Type B pancreatic cell (in vitro differentiated cells): Measurements from ENCODE around the gene VSTM4. TPM values are rescaled to one million over a fixed set of nuclear protein-coding genes. Genes with fewer than 3 reads are reported as not detected.

Experiments used
- DNase-seq: peaks from one replicate; pipeline ENCODE4 v3.0.0; 2021; ENCODE audit warnings: mixed read lengths; ENCODE audit not compliant: unreplicated experiment; ENCODE audit errors: extremely low spot score
- H3K27ac Mint-ChIP-seq: 2 replicates; pipeline ENCODE4 v1.8.0; 2021; ENCODE audit warnings: mild to moderate bottlenecking, mixed read lengths
- H3K27me3 Mint-ChIP-seq: 2 replicates; pipeline ENCODE4 v1.8.0; 2021; ENCODE audit warnings: mixed read lengths
- H3K36me3 Mint-ChIP-seq: 2 replicates; pipeline ENCODE4 v1.8.0; 2021; ENCODE audit warnings: mixed read lengths
- H3K4me1 Mint-ChIP-seq: one replicate; pipeline ENCODE4 v1.8.0; 2021; ENCODE audit warnings: mixed read lengths; ENCODE audit not compliant: unreplicated experiment
- H3K4me3 Mint-ChIP-seq: 2 replicates; pipeline ENCODE4 v1.8.0; 2021; ENCODE audit warnings: mild to moderate bottlenecking, mixed read lengths
- H3K9me3 Mint-ChIP-seq: 2 replicates; pipeline ENCODE4 v1.8.0; 2021; ENCODE audit warnings: mixed read lengths
- CTCF ChIP-seq: fragments of 200-600 bp; sonication (generic); conservative IDR thresholded peaks from 2 replicates; pipeline ENCODE4 v1.5.0; 2021; ENCODE audit warnings: antibody characterized with exemption, mild to moderate bottlenecking
- total RNA-seq: library from RNA; stranded (reverse); gene quantifications from 2 replicates; pipeline ENCODE4 v1.2.1, GENCODE V29; 2021; ENCODE audit warnings: low replicate concordance

The VSTM4 gene
- total RNA-seq, 1 donor from 2014 or later = 2.6 TPM

GRCh38 chr10:49089557-49090188 lies 25.6 kb downstream of the VSTM4 start:
- no peak overlapping the region for H3K4me3 Mint-ChIP-seq
- H3K36me3 Mint-ChIP-seq = no peaks in the 10 kb centered on the region
- peaks cover 14% of the 10 kb centered on the region for H3K9me3 Mint-ChIP-seq
- peaks cover 7% of the 10 kb centered on the region for H3K4me1 Mint-ChIP-seq
- TF ChIP-seq CTCF = no peak
- no peak overlapping the region for H3K27ac Mint-ChIP-seq
- peaks cover 3% of the 10 kb centered on the region for H3K27me3 Mint-ChIP-seq
- peak; percentile 40 for DNase-seq

GRCh38 chr10:49089152-49089551 lies 26.2 kb downstream of the VSTM4 start:
- DNase-seq = no peak
- Mint-ChIP-seq H3K9me3 (peaks cover 14% of the 10 kb centered on the region), H3K27ac (no peak overlapping the region), H3K4me3 (no peak overlapping the region), H3K36me3 (no peaks in the 10 kb centered on the region), H3K27me3 (peaks cover 3% of the 10 kb centered on the region), H3K4me1 (peaks cover 6% of the 10 kb centered on the region)
- TF ChIP-seq CTCF = no peak

GRCh38 chr10:49086889-49087288 lies 28.4 kb downstream of the VSTM4 start:
- Mint-ChIP-seq H3K36me3 (no peaks in the 10 kb centered on the region), H3K27me3 (peaks cover 7% of the 10 kb centered on the region), H3K4me3 (no peak overlapping the region), H3K27ac (no peak overlapping the region), H3K4me1 (peaks cover 14% of the 10 kb centered on the region), H3K9me3 (peaks cover 7% of the 10 kb centered on the region)
- DNase-seq = no peak
- TF ChIP-seq CTCF = no peak

GRCh38 chr10:49083261-49083660 lies 32.1 kb downstream of the VSTM4 start:
- Mint-ChIP-seq H3K9me3 (peaks cover 7% of the 10 kb centered on the region), H3K36me3 (no peaks in the 10 kb centered on the region), H3K4me1 (peaks cover 21% of the 10 kb centered on the region), H3K27me3 (peaks cover 16% of the 10 kb centered on the region), H3K4me3 (no peak overlapping the region), H3K27ac (no peak overlapping the region)
- TF ChIP-seq CTCF = no peak
- no peak for DNase-seq

GRCh38 chr10:49082766-49083165 lies 32.6 kb downstream of the VSTM4 start:
- Mint-ChIP-seq H3K27me3 (peaks cover 16% of the 10 kb centered on the region), H3K9me3 (peaks cover 7% of the 10 kb centered on the region), H3K27ac (no peak overlapping the region), H3K4me3 (no peak overlapping the region), H3K36me3 (no peaks in the 10 kb centered on the region), H3K4me1 (peaks cover 21% of the 10 kb centered on the region)
- TF ChIP-seq CTCF = no peak
- no peak for DNase-seq
